GM12891 (cell line): ENCODE data around the gene CFAP74.

Experiments used
- POLR2A ChIP-seq: IDR thresholded peaks from 2 replicates; pipeline ENCODE4 v1.6.1; 2011; ENCODE audit warnings: low read depth, low read length, control low read depth
- POLR2AphosphoS5 ChIP-seq: IDR thresholded peaks from 2 replicates; pipeline ENCODE4 v1.6.1; 2011; ENCODE audit warnings: low read depth, low read length, control low read depth

- TF ChIP-seq POLR2AphosphoS5, result no peak
- no peak for TF ChIP-seq POLR2A
These were observed 92.8 kb downstream of the CFAP74 start for GRCh38 chr1:1910651-1911331.
